Cerebellar nuclear complex (tissue), 1 donor: Measurements from ENCODE around the gene RNF44.
"Not testable (repeated sequence)": the region's sequence is repeated elsewhere in the genome, so short reads cannot be mapped to it uniquely, and the experiment has no call there.

Experiments
- DNase-seq, 2 experiments: peaks; one replicate each; lab custom pipeline; 2025; lab: John Stamatoyannopoulos, UW

The RNF44 gene

DNA sequence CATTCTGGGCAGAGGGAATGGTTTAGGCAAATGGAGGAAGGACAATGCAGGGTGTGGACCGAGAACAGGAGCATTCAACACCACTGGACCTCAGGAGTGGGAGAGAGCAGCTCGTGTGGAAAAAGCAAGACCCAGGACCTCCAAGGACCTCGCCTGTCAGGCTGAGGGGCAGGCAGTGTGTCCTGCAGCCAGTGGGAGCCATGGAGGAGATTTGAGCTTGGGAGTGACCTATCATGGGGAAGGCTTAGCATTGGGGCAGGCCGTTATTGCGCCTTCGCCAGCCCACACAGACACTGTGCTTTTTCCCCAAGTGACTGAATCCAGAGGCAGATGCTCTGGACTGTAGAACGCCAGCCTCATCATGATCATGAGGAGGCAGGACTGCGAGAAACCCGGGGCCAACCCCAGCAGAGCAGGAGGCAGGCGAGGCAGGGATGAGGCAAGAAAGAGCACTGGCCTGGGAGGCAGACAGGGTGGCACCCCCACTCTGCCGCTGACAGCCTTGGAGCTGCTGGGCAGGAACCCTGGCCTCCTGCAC lies 15.2 kb upstream of the RNF44 start:
- no peak for DNase-seq

DNA sequence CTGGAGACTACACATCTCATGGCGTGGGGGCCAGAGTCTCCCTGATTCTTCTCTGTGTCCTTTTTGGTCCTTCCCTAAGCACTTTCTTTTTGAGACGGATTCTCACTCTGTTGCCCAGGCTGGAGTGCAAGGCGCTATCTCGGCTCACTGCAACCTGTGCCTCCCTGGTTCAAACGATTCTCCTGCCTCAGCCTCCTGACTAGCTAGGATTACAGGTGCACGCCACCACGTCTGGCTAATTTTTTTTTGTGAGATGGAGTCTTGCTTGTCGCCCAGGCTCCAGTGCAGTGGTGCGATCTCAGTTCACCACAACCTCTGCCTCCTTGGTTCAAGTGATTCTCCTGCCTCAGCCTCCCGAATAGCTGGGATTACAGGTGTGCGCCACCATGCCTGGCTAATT lies 13.7 kb upstream of the RNF44 start:
- not testable (repeated sequence) for DNase-seq

DNA sequence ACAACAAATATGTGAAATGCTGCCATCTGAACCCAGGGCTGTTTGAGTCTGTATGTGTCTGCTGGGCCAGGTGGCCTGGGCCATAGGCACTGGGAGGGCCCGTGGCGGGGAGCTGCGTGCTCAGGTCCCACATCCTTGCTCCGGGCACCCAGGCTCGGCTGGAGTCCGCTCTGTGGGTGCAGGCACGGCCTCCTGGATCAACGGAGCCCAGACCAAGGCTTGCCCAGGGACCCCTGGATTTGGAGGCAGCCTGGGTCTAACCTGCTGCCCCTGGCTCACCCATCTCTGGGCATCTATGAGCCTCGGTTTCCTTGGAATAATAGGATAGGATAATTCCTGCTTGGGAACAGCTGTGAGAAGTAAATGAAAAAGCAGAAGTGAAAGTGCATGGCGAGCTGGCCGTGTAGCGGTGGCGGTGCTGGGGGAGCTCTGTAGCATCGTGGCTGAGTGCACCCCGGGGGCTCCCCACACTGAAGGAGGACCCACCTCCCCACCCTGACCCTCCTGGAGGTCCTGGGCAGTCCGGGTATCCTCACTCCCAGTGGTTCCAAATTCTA lies 13.2 kb upstream of the RNF44 start:
- DNase-seq = no peak

DNA sequence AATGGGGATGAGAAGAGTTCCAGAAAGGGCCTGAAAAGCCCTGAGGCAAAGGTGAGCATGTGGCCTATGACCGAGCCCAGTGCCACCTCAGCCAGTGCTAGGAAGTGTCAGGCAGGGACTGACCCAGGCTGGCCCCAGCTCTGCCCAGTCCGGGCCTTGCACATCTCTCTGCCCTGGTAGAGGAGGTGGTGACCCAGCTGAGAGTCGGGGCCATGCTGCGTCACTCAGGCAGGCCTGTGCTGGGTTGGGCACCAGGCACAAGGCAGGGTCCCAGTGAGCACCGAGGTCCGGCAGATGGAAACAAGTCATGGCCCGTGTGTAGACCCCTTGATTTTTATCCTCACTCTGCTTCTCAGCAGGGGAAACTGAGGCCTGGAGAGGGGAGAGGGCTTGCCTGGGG lies 12.7 kb upstream of the RNF44 start:
- DNase-seq = no peak

DNA sequence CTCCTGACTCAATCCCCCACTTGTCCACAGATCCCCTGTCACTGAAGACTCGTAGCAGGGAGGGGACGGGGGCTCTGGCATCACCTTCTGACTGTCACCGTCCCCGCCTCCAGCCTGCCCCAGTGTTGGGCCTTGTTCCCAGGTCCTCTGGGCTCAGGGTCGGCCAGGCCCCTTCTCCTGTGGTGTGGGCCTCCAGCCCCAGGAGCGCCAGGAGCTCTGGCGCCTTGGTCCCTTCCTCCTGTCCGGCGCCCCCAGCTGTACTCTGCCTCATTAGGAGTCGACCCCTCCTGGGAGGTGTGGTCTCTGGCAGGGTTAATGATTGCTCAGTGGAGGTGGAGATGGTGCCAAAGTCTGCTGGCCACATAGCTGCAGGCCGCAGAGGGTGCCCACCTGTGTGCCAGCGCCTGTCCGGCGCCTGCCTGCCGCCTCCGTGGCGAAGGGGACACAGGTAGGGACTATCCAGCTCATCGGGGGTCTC lies 11.8 kb upstream of the RNF44 start, which contains the start of gene CDHR2:
CDHR2 (plus strand) TSS at position 376 of the 478 bp plus-strand sequence. CDS start 16,011 bp downstream, outside the sequence.
- DNase-seq = no peak

DNA sequence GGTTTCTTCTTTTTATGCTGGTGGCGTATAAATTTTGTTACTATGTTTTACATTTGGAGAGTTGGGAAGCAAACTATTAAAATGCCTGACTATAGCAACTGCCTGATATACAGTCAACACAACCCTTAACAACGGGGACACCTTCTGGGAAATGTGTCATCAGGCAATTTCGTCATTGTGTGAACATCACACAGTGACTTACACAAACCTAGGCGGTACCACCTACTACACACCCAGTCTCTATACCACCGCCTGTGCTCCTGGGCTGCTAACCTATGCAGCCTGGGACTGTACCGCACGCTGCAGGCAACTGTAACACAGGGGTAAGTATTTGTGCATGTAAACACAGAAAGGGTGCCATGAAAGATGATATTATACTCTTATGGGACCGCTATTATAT lies 10.6 kb upstream of the RNF44 start:
- no peak for DNase-seq

DNA sequence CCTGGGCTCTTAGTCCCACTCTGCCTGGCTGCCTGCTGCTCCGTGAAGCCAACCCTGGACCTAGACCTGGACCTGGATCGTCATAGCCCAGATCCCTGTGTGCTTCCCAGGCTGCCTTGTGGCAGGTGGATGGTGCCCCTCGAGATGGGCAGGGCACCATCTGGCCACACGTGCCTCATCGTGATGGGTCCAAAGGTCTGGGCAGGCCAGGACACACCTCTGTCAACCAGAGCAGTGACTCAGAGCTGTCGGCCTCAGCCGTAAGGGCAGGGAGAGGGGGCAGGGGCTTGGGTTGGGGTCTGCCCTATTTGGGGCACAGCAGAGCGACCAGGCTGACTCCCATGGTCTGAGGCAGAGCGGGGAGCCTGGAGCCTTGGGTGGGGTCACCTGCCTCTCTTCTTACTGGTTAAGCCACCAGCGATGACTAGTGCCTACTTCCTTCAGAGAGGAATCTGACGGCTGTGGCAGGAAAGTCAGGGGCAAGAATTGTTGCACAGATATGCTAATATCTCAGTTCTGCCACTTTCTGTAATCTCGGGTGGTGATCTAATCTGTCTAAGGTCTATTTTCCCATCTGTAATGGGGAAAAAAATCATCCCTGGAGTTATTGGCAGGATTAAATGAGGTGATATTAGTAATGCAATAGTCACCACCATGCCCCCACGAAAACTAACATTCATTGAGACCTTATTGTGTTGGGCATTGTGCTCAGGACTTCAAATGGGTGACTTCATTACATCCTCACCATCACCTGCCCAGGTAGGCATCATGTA lies 8.7 kb upstream of the RNF44 start:
- no peak for DNase-seq

DNA sequence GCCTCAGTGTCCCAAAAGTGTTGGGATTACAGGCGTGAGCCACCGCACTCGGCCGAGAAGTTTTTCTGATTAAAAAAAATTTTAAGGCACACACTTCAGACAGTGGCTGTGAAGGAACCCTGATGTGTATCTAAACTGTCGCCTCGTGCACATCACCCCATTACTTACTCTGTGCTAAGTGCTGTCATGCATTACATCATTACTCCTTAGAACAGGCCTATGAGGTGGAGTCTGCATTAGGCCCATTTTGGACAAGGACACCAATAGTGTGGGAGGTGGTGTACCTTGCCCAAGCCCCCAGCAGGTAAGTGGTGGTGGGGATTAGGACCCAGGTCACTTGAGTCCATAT lies 8.2 kb upstream of the RNF44 start:
- no peak for DNase-seq

DNA sequence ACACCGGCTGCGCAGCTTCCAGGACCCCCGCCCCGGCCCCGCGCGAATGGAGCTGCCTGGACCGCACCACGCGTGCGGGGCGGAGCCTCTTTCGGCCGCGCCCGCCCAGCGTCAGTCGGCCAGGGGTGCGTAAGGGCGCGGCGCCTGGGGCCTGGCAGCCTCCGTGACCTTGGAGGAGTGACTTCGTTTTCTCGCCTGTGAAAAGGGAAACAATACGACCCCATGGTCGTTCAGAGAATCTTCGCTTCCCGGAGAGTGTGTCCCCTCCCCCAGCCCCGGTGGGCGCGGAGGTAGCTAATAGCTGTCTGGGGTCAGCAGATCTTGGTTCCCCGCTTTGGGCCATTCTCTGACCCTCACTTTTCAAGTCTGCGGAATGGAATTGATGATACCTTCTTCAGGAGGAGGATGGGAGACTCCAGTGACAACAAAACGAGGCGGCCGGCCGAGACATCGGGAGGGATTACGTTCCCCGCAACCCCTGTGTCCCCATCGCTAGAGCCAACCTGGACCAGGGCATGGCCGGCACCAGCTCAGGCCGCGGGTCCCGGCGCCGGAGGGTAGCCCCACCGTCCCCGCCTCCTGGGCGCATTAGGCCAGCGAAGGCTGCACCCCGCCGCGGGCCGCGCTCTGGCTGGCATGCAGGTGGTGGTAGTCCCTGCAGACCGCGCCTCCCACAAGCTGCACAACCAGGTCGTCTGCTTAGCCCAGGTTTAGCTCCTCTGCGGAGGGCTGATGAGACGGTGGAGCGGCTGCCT lies 6.4 kb upstream of the RNF44 start:
- DNase-seq = no peak

DNA sequence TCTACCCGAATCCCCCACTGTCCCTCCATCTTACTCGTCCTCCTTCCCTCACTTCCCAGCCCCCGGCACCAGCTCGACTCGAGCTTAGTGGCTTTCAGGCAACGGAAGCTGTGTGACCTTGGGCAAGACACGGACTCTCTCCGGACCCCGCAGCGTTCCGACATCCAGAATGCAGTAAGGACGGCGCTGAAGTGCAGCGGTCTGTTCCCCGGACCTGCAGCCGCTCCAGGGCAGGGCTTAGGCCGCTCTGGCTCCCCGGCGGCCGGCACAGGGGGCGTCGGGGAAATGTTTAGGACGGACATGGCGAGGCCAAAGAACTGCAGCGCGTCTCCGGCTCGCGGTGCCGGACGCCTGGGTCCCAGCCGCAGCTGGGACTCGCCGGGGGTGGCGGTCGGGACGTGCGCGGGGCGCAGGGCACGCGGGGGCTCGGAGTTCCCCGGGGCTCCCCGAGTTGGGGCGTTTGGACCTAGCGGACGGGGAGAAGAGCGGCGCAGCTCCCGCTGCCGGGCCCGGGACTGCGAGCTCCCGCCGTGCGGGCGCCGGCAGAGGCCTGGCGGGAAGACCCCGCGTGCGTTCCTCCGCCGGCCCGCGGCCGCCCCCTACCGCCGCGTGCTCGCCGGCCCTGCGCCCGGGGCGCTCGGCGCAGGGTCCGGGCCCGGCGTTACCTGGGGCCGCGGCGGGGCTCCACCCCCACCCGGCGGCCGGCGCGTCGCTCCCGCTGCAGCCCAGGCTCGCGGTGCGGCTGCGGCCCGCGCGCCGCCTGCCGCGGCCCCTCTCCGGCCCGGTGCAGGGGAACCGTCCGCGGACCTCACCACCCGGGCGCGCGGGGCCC lies 5.6 kb upstream of the RNF44 start:
- DNase-seq = no peak

DNA sequence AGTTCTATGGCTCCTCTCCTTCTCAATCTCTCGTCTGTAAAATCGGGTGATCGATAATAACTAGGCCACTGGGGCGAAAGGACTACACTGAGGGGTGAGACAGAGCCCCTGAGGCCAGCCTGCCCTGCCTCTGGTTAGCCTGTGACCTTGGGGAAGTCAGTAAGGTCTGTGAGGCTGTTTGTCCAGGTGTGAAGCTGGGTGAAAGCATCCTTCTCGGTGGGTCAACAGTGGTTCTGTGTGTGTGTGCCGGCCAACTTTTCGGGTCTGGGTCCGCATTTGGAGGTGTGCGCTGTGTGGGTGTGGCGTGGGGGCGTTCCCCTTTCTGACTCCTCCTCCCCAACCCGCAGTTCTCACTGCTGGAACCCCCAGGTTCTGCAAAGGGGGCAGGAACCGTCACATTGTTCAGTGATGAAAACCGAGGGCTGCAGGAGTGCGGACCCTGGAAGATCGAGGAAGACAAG lies 5.0 kb upstream of the RNF44 start:
- no peak for DNase-seq

DNA sequence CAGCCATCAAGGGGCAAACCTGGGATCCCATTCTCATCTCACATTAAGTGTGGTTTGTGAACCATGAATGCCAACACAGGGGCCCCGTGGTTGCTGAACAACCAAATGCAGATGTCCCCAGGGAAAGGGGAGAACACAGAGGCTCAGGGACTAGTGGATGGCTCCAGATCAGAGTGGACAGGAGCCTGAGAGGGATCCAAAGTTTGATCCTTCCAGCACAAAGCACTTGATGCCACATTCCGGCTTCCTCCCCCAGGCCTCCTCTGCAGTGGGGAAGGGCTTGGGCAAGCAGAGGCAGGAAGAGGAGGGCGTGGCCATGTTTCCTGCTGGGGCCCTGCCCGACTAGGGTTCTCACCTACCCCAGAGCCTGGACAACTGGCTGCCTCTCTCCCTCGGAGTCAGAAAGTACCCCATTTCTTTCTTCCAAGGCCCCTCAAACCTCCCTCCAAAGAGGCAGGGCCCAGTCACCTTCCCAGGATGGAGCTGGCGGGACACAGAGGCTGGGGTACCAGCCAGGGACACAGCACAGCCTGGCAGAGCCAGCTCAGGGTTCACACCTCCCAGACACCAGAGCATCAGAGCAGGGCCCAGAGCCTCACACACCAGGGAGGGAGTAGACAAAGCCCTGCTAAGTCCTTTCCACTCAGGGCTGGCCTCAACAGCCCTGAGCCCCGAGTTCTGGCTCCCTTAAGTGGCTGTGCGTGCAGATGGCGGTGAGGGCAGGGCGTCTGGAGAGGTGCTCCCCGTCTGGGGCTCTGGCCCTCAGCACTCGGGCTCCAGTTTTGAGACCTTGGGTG lies 4.3 kb upstream of the RNF44 start:
- no peak for DNase-seq

DNA sequence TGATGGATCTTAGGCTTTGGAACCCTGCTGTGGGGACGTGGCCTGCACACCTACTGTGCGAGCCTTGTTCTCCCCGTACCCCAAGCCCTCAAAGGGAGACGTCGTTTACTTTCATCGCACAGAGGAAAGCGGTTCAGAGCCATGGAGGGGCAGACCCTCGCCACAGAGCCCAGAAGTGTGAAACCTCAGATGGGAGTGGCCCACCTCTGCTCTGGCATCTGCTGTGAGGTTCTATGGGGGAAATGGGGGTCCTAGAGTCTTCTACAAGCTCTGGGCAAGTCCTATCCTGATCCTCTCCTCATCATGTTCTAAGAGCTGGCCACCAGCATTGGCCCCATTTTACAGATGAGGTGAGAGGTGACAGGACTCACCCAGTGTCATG lies 3.7 kb upstream of the RNF44 start:
- DNase-seq = no peak

DNA sequence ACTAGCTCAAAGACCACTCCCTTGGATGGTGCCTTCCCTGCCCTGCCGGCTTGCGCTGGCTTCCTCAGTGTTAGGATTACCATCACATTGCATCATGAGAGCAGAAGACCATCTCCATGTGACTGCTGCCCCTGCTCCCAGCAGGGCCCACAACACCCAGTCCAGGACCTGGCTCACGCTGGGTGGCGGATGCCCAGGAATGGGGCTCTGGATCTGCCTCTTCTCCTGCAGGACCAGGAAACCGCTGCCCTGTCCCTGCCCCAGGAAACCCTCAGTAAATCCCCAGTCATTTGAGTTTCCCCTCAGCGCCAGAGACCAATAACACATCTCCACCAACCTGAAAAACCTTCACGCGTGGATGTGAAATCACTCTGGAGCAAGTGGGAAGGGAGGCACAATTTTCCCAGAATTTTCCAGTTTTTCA lies 3.3 kb upstream of the RNF44 start:
- no peak for DNase-seq

DNA sequence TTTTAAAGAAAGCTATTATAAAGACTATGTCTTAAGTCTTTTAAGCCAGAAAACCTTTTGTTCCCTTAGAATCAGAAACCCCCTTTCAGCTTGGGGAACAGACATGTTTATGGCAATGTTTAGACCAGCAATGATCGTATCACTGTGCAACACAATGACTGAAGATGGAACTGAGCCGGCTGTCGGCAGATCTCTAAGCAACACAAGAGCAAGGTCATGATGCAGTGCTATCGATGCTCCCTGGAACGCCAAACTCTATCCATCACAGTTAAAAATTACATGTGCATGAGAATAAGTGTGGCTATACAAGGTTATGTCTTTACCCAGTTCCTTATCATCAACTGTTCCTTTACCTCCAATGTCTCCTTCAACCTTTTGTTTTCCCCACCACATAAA lies 1.8 kb upstream of the RNF44 start:
- no peak for DNase-seq

DNA sequence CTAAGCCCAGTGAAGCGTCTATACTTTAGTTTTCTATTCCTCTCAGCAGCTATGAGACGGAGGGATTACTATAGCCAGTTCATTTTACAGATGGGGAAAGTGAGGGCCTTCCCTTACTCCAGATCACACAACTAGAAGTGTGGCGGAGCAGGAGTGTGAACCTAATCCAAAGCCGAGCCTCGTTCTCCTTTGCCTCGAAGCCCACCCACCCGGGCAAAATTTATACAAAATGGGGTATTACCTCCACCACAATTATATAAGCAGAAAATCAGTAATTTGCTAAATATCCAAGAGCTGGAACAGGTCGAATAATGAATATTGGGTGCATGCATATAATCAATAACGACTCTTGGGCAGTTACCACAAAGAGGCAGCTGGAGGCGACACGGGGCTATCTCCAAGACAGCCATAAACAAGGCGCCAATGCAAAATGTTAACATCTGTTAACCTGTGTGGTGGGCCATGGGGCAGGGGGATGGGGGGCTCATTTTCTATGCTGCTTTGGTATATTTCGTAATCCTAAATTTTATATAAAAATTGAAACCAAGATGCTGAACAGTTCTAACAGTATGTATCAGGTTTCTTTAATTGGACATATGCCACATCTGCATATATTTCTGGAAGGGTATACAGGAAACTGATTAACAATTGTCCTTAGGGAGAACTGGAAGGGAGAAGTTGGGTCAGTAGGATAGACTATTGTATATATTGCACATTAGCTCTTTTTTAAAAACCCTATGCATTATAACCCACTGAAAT lies 1.2 kb upstream of the RNF44 start:
- DNase-seq = no peak

DNA sequence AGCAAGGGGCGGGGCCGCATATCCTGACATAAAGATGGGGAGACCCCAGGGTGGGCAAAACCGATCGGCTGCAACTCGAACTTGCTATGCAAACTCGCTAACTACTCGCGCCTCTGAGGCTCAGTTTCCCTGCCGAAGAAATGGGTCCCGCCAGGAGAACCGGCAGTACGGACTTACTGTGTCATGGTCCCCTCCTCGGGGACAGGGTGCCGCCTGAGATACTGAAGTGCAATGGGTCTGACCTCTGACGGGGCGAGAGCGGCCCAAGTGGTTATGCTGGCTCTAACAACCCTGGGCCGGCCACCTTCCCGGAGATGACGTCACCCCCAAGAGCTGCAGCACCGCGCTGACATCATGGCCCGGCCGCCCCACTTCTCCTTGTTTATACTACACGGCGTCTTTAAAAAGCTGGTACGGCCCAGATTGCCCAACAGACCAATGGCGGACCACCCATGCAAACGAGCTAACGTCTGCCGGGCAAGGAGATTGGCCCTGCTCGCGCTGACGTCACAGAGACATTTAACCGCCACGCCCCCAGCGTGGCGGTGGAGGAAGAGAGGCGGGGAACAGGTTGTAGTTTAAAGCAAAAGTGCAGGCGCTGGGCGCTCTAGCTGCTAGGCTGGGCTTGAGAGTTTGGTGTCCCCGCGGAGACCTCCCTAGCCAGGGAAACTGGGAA lies 490 bp upstream of the RNF44 start:
- peak; percentile 94 to 99 for DNase-seq

DNA sequence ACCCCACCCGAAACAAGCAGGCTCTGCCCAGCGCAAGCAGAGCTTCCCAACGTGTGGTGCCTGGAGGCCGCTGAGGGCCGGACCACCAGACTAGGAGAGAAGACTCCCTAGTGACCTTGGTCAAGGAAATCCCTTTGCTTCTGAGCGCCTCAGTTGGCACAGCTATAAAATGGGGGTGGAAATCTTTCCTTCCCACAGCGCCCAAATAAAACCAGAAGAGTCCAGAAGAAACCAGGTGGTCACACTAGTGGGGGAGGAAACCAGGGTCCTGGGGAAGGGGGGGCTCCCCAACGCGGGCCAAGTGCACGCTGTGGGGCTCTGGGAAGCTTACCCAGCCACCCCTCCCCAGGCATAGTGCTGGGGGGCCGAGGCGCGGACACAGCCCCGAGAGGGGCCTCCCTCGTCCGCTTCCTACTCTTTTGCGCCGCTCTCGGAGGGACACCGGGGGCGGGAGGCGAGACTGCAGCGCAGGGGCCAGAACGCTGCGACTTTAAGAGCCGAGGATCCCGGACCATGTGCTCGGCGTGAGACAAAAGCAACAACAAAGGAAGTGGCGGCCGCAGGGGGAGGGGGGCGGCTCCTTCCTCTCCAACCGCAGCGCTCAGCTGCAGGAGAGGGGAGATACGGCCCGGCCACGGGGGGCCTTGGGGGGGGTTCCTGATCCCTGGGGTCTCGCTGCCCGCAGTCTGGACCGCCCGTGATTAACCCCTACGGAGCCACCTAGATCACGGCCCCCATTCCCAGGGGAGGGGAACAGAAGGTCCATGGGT lies 885 bp downstream of the RNF44 start:
- peak in 1 of 2 experiments; percentile 13 for DNase-seq

DNA sequence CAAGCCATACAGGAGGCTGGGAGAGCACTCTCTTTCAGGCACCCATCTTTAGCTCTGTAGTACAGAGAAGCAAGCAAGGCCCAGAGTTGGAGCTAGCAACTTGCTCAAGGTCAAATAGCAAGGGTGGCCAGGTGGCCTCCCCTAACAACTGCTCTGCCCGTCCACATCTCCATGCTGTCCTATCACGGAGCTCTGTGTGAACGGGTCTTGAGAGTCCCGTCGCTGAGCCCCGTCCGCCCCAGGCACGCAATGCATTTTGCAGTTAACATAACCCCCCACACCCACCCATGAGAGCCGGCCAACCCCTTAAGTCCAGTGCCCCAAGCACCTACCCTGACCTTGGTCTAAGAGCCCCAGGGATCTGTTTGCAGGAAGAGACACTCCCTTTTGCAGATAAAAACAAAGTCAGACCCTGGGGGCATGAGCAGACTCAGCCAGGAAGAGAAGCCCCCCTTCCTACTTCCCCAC lies 1.5 kb downstream of the RNF44 start:
- no peak for DNase-seq
